Stimulated activated CD4-positive, alpha-beta T cell treated with anti-CD3 and anti-CD28 coated beads, Interleukin-1b, Interleukin-23, amount 100 ng/mL, for 4 hours (primary cell): Measurements from ENCODE around the gene ATP5ME.

Experiments
- DNase-seq, 2 donors: peaks; one replicate each; pipeline ENCODE4 v3.0.0-alpha.2; 2020; ENCODE audit warnings: low read depth in 2 of 2

ATP5ME gene

GRCh38 chr4:684623-685327 lies 10.7 kb upstream of the ATP5ME start:
- DNase-seq: no peak

- DNase-seq: no peak
Observed at GRCh38 chr4:683982-684622, 10.0 kb upstream of the ATP5ME start.

- DNase-seq: no peak
Observed at GRCh38 chr4:683247-683897, 9.3 kb upstream of the ATP5ME start.

- DNase-seq: no peak
Observed at GRCh38 chr4:682490-683172, 8.6 kb upstream of the ATP5ME start.

DNA sequence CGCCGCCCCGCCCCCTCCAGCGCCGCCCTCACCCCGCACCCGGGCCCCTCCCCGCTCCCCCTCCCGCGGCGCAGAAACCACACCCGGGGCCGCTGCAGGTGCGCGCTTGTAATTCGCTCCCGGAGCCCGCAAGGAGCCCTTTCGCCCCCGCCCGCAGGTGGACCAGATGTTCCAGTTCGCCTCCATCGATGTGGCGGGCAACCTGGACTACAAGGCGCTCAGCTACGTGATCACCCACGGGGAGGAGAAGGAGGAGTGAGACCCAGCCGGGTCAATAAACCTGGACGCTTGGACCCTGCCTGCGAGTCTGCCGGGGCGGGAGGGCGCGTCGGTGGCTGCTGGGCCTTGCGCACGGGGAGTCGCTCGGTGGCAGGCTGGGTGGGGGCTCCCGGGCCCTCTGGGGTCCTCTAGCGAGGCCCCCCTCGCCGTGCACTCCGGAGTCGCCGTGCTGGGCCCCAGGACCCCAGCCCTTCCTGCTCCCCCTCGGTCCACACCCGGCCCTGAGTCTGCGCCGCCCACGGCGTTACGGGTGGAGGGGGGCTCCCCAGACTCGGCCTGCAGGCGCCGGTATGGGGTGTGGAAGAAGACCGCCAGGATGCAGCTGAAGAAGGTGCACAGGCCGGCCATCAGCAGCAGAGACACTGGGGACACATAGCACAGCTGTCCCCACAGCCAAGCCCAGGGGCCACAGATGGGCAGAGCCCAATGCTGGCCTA lies 7.8 kb upstream of the ATP5ME start:
- no peak for DNase-seq

DNA sequence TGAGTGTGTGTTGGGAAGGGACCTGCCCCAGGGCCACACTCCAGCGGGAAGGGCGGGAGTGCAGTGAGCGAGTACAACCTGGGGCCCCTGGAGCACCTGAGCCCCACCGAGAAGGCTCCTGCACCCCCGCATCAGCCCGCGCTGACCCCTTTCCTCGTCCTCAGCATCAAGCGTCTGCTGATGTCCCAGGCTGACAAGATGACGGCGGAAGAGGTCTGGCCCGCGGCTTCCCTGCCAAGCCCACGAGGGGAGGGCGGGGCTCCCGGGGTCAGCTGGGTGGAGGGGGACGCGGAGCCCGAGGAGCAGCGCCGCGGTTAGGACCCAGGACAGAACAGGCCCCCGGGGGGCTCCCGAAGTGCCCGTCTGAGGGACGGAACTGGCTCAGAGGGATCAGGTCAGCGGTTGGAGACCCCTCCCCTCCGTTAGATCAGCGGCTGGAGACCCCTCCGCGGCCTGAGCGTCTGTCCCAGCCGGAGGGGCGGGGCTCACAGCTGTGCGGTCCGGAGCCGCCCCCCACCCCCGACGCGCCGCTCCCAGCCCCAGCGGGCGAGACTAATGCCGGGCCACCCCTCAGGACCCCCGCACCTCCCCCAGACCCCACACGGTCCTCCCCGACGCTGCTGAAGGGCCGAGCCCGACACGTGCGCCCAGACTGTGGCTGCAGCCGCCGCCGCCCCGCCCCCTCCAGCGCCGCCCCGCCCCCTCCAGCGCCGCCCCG lies 7.0 kb upstream of the ATP5ME start:
- no peak for DNase-seq

DNA sequence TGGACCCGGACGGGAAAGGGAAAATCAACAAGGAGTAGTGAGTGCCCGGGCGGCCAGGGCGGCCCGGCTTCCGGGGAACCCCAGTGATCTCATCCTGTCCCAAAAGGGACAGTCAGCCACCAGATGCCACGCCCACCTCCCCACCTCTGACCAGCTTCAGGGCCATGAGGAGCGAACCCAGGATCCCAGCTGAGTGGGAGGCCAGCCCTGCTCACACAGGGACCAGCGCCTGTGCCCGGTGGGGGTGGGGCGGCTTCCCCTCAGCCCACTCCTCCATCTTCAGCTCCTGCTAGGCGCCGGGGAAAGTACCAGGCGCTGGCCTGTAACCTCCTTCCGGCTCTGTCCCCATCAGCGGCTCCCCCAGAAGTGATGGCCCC lies 6.5 kb upstream of the ATP5ME start:
- DNase-seq: no peak

DNA sequence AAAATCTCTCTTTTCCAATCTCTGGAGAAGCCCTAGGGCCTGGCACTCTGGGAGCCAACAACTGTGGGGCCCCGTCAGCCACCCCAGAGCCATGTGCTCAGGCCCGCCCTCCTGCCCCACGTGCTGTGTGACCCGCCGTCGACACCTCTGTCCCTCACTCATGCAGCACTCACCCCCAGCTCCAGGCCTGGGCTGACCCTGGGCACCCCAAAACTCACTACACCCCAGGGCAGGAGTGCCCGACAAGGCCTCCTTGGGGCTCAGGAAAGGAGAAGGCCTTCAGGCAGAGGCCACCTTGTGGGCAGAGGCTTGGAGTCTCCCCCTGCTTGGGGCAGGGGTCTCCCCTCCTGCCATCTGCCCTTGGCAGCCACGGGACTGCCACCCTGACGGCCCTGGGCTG lies 6.0 kb upstream of the ATP5ME start:
- DNase-seq: no peak

DNA sequence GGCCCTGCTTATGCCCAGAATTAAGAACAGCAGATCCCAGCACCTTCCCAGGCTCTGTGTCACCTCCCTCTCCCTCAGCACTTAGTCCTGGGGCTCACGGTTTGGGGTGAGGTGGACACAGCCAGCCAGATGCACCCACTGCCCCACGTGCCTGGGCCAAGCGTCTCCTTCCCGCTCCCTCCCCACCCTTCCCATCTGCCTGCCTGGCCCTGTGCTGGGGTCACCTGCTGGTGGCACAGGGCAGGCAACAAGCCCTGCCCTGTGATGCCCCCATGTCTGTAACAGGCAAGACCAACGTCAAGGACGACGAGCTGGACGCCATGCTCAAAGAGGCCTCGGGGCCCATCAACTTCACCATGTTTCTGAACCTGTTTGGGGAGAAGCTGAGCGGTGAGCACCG lies 5.6 kb upstream of the ATP5ME start:
- no peak for DNase-seq

DNA sequence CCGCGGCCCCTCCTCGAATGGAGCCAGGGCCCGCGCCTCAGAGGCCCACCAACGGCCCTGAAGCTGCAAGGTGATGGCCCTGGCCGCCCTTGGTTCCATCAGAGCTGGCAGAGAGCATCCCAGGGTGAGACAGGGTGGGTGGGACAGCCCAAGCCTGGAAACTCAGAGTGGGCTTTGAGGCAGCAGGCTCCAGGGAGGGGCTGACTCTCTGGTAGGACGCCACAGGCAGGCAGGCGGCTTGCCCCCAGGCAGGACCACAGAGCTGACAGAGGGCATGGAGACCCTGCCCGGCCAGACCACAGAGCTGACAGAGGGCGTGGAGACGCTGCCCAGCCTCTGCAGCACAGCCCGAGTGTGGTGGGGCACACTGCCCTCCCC lies 5.0 kb upstream of the ATP5ME start:
- no peak for DNase-seq

DNA sequence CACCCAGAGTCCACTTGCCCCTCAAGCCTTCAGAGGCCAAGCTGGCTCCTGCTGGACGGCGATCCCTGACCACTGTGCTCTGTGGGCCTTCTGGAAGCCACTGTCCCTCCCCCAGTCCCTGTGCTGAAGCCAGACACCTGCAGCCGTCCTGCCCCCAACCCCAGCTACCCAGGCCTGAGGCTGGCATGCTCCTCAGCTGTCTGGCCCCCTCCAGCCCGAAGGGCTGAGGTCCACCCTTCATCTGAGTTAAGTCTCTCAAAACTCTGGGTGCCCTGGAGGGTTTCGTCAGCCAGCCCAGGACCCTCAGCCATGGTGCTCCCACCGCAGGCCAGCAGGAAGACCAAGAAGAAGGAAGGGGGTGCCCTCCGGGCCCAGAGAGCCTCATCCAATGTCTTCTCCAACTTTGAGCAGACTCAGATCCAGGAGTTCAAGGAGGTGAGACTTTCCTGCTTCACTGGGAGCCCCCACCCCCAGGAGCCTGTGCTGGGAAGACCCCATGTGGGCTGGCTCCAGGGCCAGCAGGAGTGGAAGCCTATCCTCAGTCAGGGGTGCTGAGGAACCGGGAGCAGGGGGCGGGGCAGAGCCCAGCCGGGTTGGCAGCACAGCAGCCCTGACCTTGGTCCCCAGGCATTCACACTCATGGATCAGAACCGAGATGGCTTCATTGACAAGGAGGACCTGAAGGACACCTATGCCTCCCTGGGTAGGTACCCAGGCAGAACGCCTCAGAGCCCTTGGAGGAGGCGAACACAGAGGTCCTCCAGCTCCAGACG lies 4.4 kb upstream of the ATP5ME start:
- DNase-seq: no peak

GRCh38 chr4:677431-678293 lies 3.6 kb upstream of the ATP5ME start:
- no peak for DNase-seq

- DNase-seq: no peak
Observed at GRCh38 chr4:676871-677235, 2.8 kb upstream of the ATP5ME start.

DNA sequence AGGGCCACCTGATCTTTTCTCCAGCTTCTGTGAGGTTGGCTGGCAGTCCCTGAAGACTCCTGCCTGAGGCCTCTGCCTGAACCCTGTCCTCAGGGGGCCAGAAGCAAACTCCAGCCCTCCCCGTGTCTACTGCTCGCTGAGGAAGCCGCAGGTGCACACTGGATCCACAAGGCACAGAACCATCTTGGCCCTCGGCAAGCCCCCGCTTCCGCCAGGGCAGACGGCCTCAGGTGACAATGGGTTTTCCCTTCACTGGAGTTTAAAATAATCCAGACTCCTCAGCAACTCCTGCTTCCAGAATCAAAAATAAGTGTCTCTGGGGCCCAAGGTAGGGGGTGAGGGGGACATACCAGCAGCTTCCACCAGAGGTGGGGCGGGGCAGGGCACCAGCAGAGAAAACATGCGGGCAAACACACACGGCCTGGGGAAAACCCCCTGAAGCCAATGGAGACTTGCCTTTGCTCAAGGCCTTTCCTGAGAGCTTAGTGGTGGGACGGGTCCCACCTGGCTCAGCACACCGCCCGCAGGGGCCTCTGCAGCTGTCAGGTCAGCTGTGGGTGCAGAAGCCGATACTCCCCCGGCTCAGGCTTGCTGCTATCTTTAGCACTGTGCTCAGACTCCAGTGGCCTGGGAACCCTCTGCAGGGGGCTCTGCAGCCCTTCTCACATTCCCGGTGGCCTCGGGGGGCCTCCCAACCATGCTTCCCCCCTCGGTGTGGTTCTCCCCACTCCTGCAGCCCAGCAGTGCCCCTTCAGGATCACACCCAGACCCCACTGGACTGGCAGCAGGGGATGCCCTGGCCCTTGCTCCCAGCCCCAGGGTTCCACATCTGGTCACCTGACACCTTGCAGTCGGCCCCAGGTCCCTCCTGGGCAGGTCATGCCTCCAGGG lies 2.1 kb upstream of the ATP5ME start:
- no peak for DNase-seq

- no peak for DNase-seq
Observed at GRCh38 chr4:675036-675882, 1.2 kb upstream of the ATP5ME start.

DNA sequence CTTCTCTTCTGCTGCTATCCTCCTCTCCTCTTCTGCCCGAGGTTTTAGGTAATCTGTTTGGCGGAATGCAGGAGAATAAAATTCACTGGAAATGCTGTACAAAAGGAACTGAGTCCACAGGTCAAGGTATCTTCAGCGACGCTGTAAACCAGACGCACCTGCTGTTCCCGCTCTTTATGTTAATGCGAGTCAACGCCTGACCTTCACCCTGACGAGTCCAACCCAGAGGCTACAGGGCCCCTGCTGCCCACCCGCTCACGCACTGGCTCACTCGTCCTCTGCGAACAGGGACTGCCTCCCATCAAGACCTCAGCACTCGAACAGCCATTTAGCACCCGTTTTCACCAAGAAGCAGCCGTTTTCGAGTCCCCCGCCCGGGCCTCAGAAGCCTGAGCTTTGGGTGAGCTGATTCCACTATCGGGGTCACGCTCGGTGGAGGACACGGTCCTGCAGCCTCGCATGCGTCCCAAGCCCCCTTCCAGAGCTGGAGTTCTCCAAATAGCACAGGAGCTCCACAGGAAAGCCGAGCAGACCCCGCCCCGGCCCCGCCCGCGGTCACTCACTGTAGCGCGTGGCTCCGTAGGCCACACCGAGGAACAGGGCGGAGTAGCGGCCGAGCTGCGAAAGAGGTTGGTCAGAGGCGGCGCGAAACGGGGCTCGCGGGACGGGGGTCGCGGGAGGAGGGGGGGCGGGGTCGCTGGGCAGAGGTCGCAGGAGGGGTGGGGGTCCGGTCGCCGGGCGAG lies 556 bp downstream of the ATP5ME start:
- no peak for DNase-seq

- no peak for DNase-seq
Observed at GRCh38 chr4:671769-672168, 2.3 kb downstream of the ATP5ME start.
